Peyer's patch (tissue), 4 donors: Measurements from ENCODE around the gene KCNJ6. TPM values are rescaled to one million over a fixed set of nuclear protein-coding genes. Genes with fewer than 3 reads are reported as not detected.

Source experiments
- DNase-seq, 3 donors: peaks; one replicate each; pipeline ENCODE4 v3.0.0-alpha.2; 2017 to 2019
- H3K27ac ChIP-seq, 4 donors: fragments of 200-600 bp; sonication (generic); one replicate each; pipeline ENCODE4 v1.5.1; 2016 to 2019
- H3K27me3 ChIP-seq, 2 donors: fragments of 200-600 bp; sonication (generic); one replicate each; pipeline ENCODE4 v1.5.1; 2019
- H3K36me3 ChIP-seq, 3 donors: fragments of 200-600 bp; sonication (generic); one replicate each; pipeline ENCODE4 v1.5.1; 2016 to 2019
- H3K4me1 ChIP-seq, 4 donors: fragments of 200-600 bp; sonication (generic); one replicate each; pipeline ENCODE4 v1.5.1; 2016 to 2019
- H3K4me3 ChIP-seq, 4 donors: fragments of 200-600 bp; sonication (generic); 1 replicate in 3 of 4; 2 replicates in 1 of 4; pipeline ENCODE4 v1.5.1; 2016 to 2019; ENCODE audit warnings: mild to moderate bottlenecking in 1 of 4
- H3K9me3 ChIP-seq, 4 donors: fragments of 200-600 bp; sonication (generic); one replicate each; pipeline ENCODE4 v1.5.1; 2016 to 2019; ENCODE audit warnings: mild to moderate bottlenecking in 1 of 4
- CTCF ChIP-seq, 6 experiments: fragments of 450-650 bp in 4 of 6; fragments of 200-600 bp in 2 of 6; sonication (generic) in 1 of 6; IDR thresholded peaks; one replicate each; pipeline ENCODE4 v1.5.1; 2017 to 2019; ENCODE audit warnings: antibody characterized with exemption in 6 of 6, mild to moderate bottlenecking in 3 of 6, moderate library complexity in 1 of 6
- POLR2A ChIP-seq, 2 donors: fragments of 450-650 bp; IDR thresholded peaks; one replicate each; pipeline ENCODE4 v1.5.1; 2017; ENCODE audit warnings: antibody characterized with exemption in 2 of 2, mild to moderate bottlenecking in 2 of 2, moderate library complexity in 2 of 2
- total RNA-seq, 4 donors: library from RNA; depleted of rRNA; stranded (reverse); fragments of >200 nt; gene quantifications; one replicate each; pipeline ENCODE4 v1.1.0, GENCODE V29; 2016

KCNJ6 gene
- total RNA-seq, 4 donors from 2014 or later, result 0.13 to 0.83 (median 0.28) TPM

GRCh38 chr21:37568916-37569315, 347.3 kb downstream of the KCNJ6 start:
- TF ChIP-seq CTCF (IDR thresholded peaks at IDR 0.05) (no peak), POLR2A (IDR thresholded peaks at IDR 0.05) (no peak)
- Histone ChIP-seq H3K4me3 (no peak overlapping the region), H3K9me3 (no peaks in the 10 kb centered on the region), H3K4me1 (peaks cover 0 to 10% (median 3%) of the 10 kb centered on the region in 4 donors), H3K27ac (no peak overlapping the region), H3K27me3 (no peaks in the 10 kb centered on the region), H3K36me3 (no peaks in the 10 kb centered on the region)
- DNase-seq, result no peak

- Histone ChIP-seq H3K9me3 (no peaks in the 10 kb centered on the region), H3K27ac (no peak overlapping the region), H3K4me1 (peaks cover 0 to 10% (median 3%) of the 10 kb centered on the region in 4 donors), H3K4me3 (no peak overlapping the region), H3K27me3 (no peaks in the 10 kb centered on the region), H3K36me3 (no peaks in the 10 kb centered on the region)
- no peak for TF ChIP-seq CTCF (IDR thresholded peaks at IDR 0.05)
- no peak for TF ChIP-seq POLR2A (IDR thresholded peaks at IDR 0.05)
- DNase-seq, result no peak
Observed at GRCh38 chr21:37568415-37568814, 347.8 kb downstream of the KCNJ6 start.

GRCh38 chr21:37566790-37567615, 349.3 kb downstream of the KCNJ6 start:
- no peaks in the 10 kb centered on the region for H3K27me3 ChIP-seq
- no peak overlapping the region for H3K4me3 ChIP-seq
- no peak overlapping the region for H3K27ac ChIP-seq
- no peak for DNase-seq
- TF ChIP-seq CTCF (IDR thresholded peaks at IDR 0.05) (no peak), POLR2A (IDR thresholded peaks at IDR 0.05) (no peak)
- H3K4me1 ChIP-seq, result peaks cover 0 to 16% (median 3%) of the 10 kb centered on the region in 4 donors
- no peaks in the 10 kb centered on the region for H3K9me3 ChIP-seq
- no peaks in the 10 kb centered on the region for H3K36me3 ChIP-seq

GRCh38 chr21:37565530-37566223, 350.6 kb downstream of the KCNJ6 start:
- no peak for DNase-seq
- H3K9me3 ChIP-seq, result no peaks in the 10 kb centered on the region
- H3K36me3 ChIP-seq, result no peaks in the 10 kb centered on the region
- H3K27ac ChIP-seq, result no peak overlapping the region
- peak overlapping the region in 2 of 4 donors; percentile 31 to 32 for H3K4me3 ChIP-seq
- H3K27me3 ChIP-seq, result no peaks in the 10 kb centered on the region
- TF ChIP-seq POLR2A (IDR thresholded peaks at IDR 0.05) (no peak), CTCF (IDR thresholded peaks at IDR 0.05) (no peak)
- H3K4me1 ChIP-seq, result peaks cover 0 to 16% (median 3%) of the 10 kb centered on the region in 4 donors

- no peaks in the 10 kb centered on the region for H3K9me3 ChIP-seq
- H3K27ac ChIP-seq, result peak overlapping the region; percentile 88 to 94 (median 88)
- DNase-seq, result no peak
- H3K36me3 ChIP-seq, result no peaks in the 10 kb centered on the region
- H3K4me3 ChIP-seq, result peak overlapping the region; percentile 65 to 94 (median 78)
- TF ChIP-seq POLR2A (IDR thresholded peaks at IDR 0.05), result no peak
- no peak for TF ChIP-seq CTCF (IDR thresholded peaks at IDR 0.05)
- H3K27me3 ChIP-seq, result no peaks in the 10 kb centered on the region
- peaks cover 0 to 16% (median 3%) of the 10 kb centered on the region in 4 donors for H3K4me1 ChIP-seq
Observed at GRCh38 chr21:37564924-37565529, 351.2 kb downstream of the KCNJ6 start.
